IPS-20b (cell line): ENCODE results near the gene GFM1.

Experiments used
- H3K27ac ChIP-seq: one replicate; pipeline ENCODE4 v1.5.1; 2013; ENCODE audit warnings: low read length
- H3K27me3 ChIP-seq: 2 replicates; pipeline ENCODE4 v1.6.1; 2013; ENCODE audit warnings: mild to moderate bottlenecking, low read length, inconsistent platforms; ENCODE audit not compliant: insufficient read depth
- H3K36me3 ChIP-seq: 2 replicates; pipeline ENCODE4 v1.6.1; 2013; ENCODE audit warnings: low read depth, mild to moderate bottlenecking, inconsistent platforms, low read length, moderate library complexity; ENCODE audit not compliant: insufficient read depth
- H3K4me1 ChIP-seq: 2 replicates; pipeline ENCODE4 v1.6.1; 2013; ENCODE audit warnings: mild to moderate bottlenecking, control low read depth, inconsistent platforms, low read length, moderate library complexity; ENCODE audit not compliant: insufficient read depth
- H3K4me3 ChIP-seq: 2 replicates; pipeline ENCODE4 v1.5.1; 2013; ENCODE audit warnings: mild to moderate bottlenecking, low read length, inconsistent platforms
- H3K9ac ChIP-seq: 2 replicates; pipeline ENCODE4 v1.6.1; 2013; ENCODE audit warnings: low read depth, mild to moderate bottlenecking, inconsistent platforms, low read length, moderate library complexity
- H3K9me3 ChIP-seq: 2 replicates; pipeline ENCODE4 v1.6.1; 2013; ENCODE audit warnings: mild to moderate bottlenecking, low read depth, low read length, inconsistent platforms; ENCODE audit not compliant: insufficient read depth

GFM1 gene

DNA sequence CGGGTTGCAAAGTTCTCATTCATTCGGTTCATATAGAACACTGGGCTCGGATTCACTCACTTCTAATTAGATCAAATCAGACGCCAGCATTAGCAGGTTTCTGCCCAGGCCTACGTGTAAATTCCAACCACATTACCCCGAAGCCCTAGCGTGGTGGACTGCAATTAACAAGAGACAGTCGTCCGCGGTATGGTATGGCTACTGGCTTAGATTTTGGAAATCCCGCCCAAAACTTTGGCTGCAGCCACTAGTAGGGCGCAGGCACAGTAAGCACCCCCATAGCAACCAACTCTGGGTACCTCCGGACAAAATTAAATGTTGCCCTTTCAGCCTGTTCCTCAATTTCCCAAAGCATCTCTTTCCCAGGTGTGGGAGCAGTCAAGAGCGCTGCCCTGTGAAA is 87.2 kb downstream of the GFM1 start:
- Histone ChIP-seq H3K27ac (no peak overlapping the region), H3K36me3 (no peaks in the 10 kb centered on the region), H3K27me3 (peaks cover 29% of the 10 kb centered on the region), H3K9me3 (peaks cover 4% of the 10 kb centered on the region; the same call in 1 of the 2 replicates), H3K9ac (peak overlapping the region; percentile 26; the same call in 1 of the 2 replicates), H3K4me3 (peak overlapping the region; percentile 74), H3K4me1 (no peaks in the 10 kb centered on the region)

DNA sequence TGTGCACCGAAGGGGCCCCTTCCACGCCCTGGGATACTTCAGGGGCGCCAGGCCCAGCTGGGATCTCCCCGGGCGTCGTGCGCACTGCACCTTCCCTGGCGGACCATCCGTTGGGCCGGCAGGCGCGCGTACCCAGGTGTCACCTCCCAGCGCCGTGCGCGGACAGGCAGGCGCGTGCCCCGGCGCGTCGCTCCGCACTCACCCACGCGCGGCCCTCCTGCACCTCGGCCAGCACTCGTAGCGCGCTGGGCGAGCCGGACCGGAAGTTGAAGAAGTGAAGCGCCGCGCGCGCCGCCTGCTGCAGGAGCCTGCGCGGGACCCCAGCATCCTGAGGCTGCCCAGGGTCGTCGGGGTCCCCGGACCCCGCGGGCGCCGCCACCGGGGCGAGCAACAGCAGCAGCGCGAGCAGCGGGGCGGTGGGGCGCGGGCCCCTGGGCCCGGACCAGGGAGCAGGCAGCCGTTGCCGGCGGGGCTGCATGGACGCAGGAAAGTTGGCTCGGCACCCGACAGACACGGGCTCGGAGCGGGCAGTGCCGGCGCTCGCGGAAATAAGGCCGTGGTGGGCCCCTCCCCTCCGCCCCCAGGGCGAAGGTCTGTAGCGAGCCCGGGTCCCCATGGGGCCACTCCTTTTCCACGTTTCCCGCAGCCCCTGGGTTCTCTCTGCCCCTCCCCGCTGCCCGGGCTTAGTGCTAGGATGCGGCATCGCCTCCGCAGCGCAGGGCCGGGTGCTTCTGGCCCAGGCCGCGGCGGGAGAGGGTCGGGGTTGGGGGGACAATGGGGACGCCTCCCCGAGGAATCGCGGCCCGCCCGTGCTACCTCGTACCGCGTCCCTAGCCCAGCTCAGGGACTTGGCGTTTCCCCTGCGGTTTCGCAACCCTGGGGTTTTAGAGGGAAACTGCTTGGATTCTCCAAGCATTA is 87.9 kb downstream of the GFM1 start, which contains the start of gene RARRES1:
TSS of gene RARRES1 (minus strand) at position 520 of the 918 bp plus-strand sequence. CDS start at position 478, 42 bp downstream.
- peaks cover 4% of the 10 kb centered on the region; the same call in 1 of the 2 replicates for H3K9me3 ChIP-seq
- no peaks in the 10 kb centered on the region for H3K36me3 ChIP-seq
- no peaks in the 10 kb centered on the region for H3K4me1 ChIP-seq
- peaks cover 29% of the 10 kb centered on the region for H3K27me3 ChIP-seq
- H3K27ac ChIP-seq, result no peak within 1 kb of the TSS
- H3K9ac ChIP-seq, result peak within 1 kb of the TSS; percentile 26; the same call in 1 of the 2 replicates
- peak within 1 kb of the TSS; percentile 74 for H3K4me3 ChIP-seq

DNA sequence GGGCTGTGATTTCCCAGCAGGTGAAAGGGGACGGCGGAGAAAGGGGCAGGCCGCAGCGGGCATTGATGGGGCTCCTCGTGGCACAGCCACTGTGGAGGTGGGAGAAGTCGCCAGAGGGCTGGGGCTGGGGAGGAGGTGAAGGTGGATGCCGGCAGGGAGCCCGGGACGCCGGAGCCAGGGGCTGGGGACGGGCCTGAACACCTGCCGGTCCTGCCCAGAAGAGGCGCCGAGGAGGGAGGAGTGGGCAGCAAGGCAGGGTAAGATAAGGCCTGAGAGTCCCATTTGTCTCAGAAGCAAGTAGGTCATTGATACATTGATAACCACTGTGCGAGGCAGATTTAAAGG is 88.5 kb downstream of the GFM1 start:
- no peaks in the 10 kb centered on the region for H3K36me3 ChIP-seq

DNA sequence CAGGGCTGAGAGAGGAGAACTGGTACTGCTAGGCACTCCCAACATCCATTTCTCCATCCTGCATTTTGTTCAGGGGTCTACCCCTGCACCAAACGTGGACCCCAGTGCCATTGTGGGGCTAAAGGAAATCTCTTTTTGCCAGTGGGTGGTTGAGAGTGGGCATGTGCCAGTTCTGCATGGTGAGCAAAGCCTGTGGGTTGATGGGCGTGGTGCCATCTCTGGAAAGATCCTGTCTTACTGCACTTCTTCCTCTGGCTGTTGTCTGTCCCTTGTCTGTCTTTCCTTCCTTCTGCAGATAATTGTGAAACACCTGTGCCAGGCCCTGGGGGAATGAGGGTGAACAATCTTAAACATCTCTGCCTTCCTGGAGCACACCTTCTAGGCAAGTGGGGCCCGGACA is 89.3 kb downstream of the GFM1 start:
- Histone ChIP-seq H3K9ac (no peak overlapping the region), H3K4me1 (no peaks in the 10 kb centered on the region), H3K27ac (no peak overlapping the region), H3K27me3 (peaks cover 29% of the 10 kb centered on the region), H3K36me3 (no peaks in the 10 kb centered on the region), H3K9me3 (peaks cover 4% of the 10 kb centered on the region; the same call in 1 of the 2 replicates), H3K4me3 (no peak overlapping the region)

More for the DNA sequence above, 88.5 kb downstream of the GFM1 start:
- Histone ChIP-seq H3K9me3 (peaks cover 4% of the 10 kb centered on the region; the same call in 1 of the 2 replicates), H3K9ac (peak overlapping the region; percentile 26; the same call in 1 of the 2 replicates), H3K4me3 (peak overlapping the region; percentile 74; the same call in 1 of the 2 replicates), H3K27me3 (peaks cover 29% of the 10 kb centered on the region), H3K27ac (no peak overlapping the region), H3K4me1 (no peaks in the 10 kb centered on the region)

DNA sequence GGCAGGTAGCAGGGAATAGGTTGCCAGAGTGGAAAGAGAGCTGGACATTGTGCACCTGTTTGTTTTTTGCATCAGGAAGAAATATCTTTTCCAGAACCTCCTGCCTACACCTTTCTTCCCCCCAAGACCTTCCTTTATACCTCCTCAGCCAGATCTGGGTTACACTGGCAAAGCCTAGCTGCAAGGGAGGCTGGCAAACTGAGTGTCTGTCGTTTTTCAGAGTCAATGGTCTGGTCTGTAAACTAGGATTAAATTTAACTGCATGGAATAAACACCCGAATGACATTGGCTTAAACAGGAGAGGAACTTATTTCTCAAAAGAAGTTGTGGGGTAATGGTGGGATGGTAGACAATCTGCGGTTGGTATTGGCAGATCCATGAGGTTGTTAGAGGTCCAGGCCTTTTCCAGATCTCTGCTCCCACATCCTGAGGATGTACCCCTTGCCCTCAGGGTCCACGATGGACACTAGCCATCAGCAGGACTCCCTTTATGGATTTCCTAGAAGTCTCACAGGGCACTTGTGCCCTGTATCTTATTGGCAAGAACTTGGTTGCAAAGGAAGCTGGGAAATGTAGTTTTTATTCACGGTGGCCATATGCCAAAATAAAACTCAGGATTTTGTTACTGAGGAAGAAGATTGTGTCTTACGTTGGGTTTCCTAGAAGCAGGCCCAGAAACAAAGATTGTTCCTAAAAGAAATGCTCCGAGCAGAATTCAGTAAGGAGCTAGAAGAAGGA is 91.1 kb downstream of the GFM1 start:
- H3K36me3 ChIP-seq, result no peaks in the 10 kb centered on the region
- no peaks in the 10 kb centered on the region for H3K4me1 ChIP-seq
- H3K27ac ChIP-seq, result no peak overlapping the region
- H3K27me3 ChIP-seq, result peaks cover 29% of the 10 kb centered on the region
- H3K4me3 ChIP-seq, result no peak overlapping the region
- no peak overlapping the region for H3K9ac ChIP-seq
- H3K9me3 ChIP-seq, result peaks cover 4% of the 10 kb centered on the region; the same call in 1 of the 2 replicates

DNA sequence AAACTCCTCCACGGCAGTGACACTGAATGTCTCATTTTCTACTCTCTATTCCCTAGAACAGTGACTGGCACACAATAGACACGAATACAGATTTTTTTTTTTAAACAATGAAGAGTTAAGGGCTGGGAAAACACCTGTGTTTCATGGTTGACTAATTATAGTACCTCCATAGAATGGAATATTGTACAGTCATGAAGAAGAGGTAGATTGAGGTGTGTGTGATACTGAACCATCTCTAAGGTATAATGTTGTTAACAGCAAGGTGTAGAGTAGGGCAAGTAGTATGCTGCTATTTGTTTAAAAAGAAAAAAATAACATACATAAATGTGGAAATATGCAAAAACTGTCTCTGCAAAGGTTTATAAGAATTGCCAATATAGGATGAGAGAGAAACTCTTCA is 93.1 kb downstream of the GFM1 start:
- H3K36me3 ChIP-seq, result no peaks in the 10 kb centered on the region

DNA sequence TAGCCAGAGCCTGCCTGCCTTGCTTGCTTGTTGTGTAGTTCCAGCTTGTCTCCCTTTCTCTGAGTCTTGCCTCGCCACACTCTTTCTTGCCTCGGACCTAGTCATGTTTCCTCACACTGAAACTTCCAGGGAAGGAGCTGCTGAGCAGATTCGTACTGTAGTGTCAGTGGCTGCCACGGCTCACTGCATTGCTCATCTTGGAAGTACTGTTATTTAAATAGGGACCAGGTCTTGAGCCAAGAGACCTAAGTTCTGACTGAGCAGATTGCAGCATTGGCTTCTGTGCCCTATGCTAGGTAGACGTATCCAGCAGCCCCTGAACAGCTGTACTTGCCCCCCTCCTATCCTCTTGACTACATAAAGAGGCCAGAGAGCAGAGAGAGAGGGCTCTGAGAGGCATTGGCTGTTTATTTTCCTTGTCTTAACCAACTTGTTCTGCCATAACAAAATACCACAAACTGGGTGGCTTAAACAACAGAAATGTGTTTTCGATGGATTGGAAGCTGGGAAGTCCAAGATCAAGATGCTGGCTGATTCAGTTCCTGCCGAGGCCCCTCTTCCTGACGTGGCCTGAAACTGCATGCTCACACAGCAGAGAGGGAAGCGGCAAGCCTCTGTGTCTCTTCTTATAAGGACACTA is 93.8 kb downstream of the GFM1 start:
- Histone ChIP-seq H3K4me1 (no peaks in the 10 kb centered on the region), H3K36me3 (peaks cover 6% of the 10 kb centered on the region; the same call in 1 of the 2 replicates), H3K27me3 (peaks cover 6% of the 10 kb centered on the region; the same call in 1 of the 2 replicates), H3K27ac (no peak overlapping the region), H3K9ac (no peak overlapping the region), H3K4me3 (no peak overlapping the region), H3K9me3 (peaks cover 4% of the 10 kb centered on the region; the same call in 1 of the 2 replicates)

More for the DNA sequence above, 93.1 kb downstream of the GFM1 start:
- Histone ChIP-seq H3K4me3 (no peak overlapping the region), H3K27ac (no peak overlapping the region), H3K9ac (no peak overlapping the region), H3K27me3 (peaks cover 13% of the 10 kb centered on the region), H3K4me1 (no peaks in the 10 kb centered on the region), H3K9me3 (peaks cover 4% of the 10 kb centered on the region; the same call in 1 of the 2 replicates)

DNA sequence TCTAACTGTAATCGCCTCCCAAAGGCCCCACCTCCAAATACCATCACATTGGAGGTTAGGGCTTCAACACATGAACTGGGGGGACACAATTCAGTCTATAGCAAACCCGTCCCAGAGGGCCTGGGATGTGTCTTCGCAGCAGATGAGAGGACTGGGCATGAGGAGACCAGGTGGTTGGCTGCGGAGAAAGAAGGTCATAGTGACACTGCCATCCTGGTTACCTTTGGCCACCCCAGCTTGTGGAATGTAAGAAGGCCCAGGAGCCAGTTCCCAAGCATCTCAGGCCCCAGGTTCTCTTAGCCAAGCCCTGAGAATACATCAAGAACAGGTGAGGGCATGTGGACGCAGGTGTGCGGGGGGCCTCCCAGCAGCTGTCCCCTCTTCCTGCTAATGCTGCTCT is 94.3 kb downstream of the GFM1 start:
- H3K4me3 ChIP-seq, result no peak overlapping the region
- H3K4me1 ChIP-seq, result no peaks in the 10 kb centered on the region
- H3K9me3 ChIP-seq, result peaks cover 4% of the 10 kb centered on the region; the same call in 1 of the 2 replicates
- no peak overlapping the region for H3K9ac ChIP-seq
- H3K27ac ChIP-seq, result no peak overlapping the region
- peaks cover 7% of the 10 kb centered on the region; the same call in 1 of the 2 replicates for H3K36me3 ChIP-seq
- H3K27me3 ChIP-seq, result peaks cover under 1% of the 10 kb centered on the region; the same call in 1 of the 2 replicates

DNA sequence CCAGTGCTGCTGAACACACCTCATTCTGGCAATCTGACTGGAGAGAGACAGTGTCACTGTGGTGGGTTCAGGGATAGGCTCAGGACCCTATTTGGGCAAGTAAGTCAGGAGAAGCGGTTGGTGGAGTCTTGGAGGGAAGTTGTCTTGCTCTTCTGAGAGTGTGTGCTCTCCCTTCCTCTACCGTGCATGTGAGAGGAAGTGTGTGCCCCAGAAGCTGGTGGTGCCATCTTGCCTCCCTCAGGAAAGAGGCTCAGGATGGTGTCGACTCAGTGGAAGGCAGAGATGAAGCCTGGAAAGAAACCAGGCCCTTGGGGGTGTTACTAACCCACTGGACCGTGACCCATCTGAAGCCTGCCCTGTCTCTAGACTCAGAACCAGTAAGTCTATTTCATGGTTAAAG is 94.8 kb downstream of the GFM1 start:
- H3K9ac ChIP-seq, result no peak overlapping the region
- H3K36me3 ChIP-seq, result peaks cover 7% of the 10 kb centered on the region; the same call in 1 of the 2 replicates
- H3K27me3 ChIP-seq, result no peaks in the 10 kb centered on the region
- H3K4me1 ChIP-seq, result no peaks in the 10 kb centered on the region
- H3K9me3 ChIP-seq, result peaks cover 4% of the 10 kb centered on the region; the same call in 1 of the 2 replicates
- no peak overlapping the region for H3K4me3 ChIP-seq
- no peak overlapping the region for H3K27ac ChIP-seq

DNA sequence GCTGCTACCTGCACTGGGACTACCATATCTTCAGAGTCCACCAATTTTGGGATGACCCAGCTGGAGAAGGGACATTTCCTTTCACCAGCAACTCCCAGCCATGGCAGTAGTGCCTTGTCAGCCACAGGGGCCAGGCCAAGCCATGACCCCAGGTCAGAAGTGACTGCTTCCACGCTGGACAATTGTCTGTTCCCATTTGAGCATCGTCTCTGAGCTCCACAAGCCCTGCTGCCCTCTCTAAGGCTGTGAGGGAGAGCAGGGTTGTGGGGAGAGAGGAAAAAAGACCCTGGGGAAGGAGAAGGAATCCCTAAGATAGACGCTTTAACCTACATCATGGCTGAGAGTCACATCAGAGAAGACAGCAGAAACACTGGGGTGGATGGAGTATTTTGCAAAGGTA is 95.3 kb downstream of the GFM1 start:
- Histone ChIP-seq H3K36me3 (peaks cover 7% of the 10 kb centered on the region; the same call in 1 of the 2 replicates), H3K9me3 (peaks cover 4% of the 10 kb centered on the region; the same call in 1 of the 2 replicates), H3K9ac (no peak overlapping the region), H3K27me3 (no peaks in the 10 kb centered on the region), H3K4me3 (no peak overlapping the region), H3K27ac (no peak overlapping the region), H3K4me1 (no peaks in the 10 kb centered on the region)
